Upper lobe of left lung (tissue), 6 donors: Measurements from ENCODE around the gene NAB2. TPM values are rescaled to one million over a fixed set of nuclear protein-coding genes. Genes with fewer than 3 reads are reported as not detected.

Experiments used
- ATAC-seq, 2 donors: fragments of 200-7000 bp; cut with Tn5 transposase; one replicate each; pipeline ENCODE4 v1.9.1; 2022; ENCODE audit warnings: mild to moderate bottlenecking in 2 of 2, moderate library complexity in 2 of 2; ENCODE audit not compliant: low FRiP score in 2 of 2
- DNase-seq, 2 donors: peaks; one replicate each; pipeline ENCODE4 v3.0.0-alpha.2; 2019 to 2020
- H3K27ac ChIP-seq, 4 donors: fragments of 200-600 bp; sonication (generic); one replicate each; pipeline ENCODE4 v1.5.1; 2016 to 2019
- H3K27me3 ChIP-seq, 4 donors: fragments of 200-600 bp; sonication (generic); one replicate each; pipeline ENCODE4 v1.5.1; 2017 to 2019
- H3K36me3 ChIP-seq, 4 donors: fragments of 200-600 bp; sonication (generic); one replicate each; pipeline ENCODE4 v1.5.1; 2016 to 2019
- H3K4me1 ChIP-seq, 4 donors: fragments of 200-600 bp; sonication (generic); one replicate each; pipeline ENCODE4 v1.5.1; 2018 to 2019
- H3K4me3 ChIP-seq, 4 donors: fragments of 200-600 bp; sonication (generic); one replicate each; pipeline ENCODE4 v1.5.1; 2017 to 2019; ENCODE audit warnings: mild to moderate bottlenecking in 2 of 4, moderate library complexity in 1 of 4
- H3K9me3 ChIP-seq, 4 donors: fragments of 200-600 bp; sonication (generic); one replicate each; pipeline ENCODE4 v1.5.1; 2018 to 2019
- EP300 ChIP-seq, 4 donors: sonication (generic); formaldehyde crosslinking; IDR thresholded peaks; one replicate each; pipeline ENCODE4 v1.5.1; 2017; ENCODE audit warnings: antibody characterized with exemption in 4 of 4, control low read depth in 2 of 4
- POLR2A ChIP-seq, 4 donors: fragments of 450-650 bp; IDR thresholded peaks; one replicate each; pipeline ENCODE4 v1.5.1; 2016 to 2017; ENCODE audit warnings: antibody characterized with exemption in 4 of 4, mild to moderate bottlenecking in 2 of 4
- POLR2AphosphoS5 ChIP-seq, 2 donors: sonication (generic); formaldehyde crosslinking; IDR thresholded peaks; one replicate each; pipeline ENCODE4 v1.5.1; 2017; ENCODE audit warnings: antibody characterized with exemption in 2 of 2
- WGBS, 2 donors: methylation state at CpG; one replicate each; pipeline ENCODE4 v1.1.5; 2017 to 2018; 5-methylcytosine and 5-hydroxymethylcytosine counted together
- total RNA-seq, 6 donors: library from RNA; depleted of rRNA in 4 of 6; stranded (reverse); fragments of >200 nt in 4 of 6; gene quantifications; one replicate each; pipeline versions ENCODE4 v1.1.0 to v1.2.1, GENCODE V29; 2016 to 2021
- TF ChIP-seq, protein P1 (sequence below), 6 experiments: fragments of 450-650 bp in 4 of 6; fragments of 200-600 bp in 2 of 6; sonication (generic) in 2 of 6; IDR thresholded peaks; one replicate each; pipeline ENCODE4 v1.5.1; 2016 to 2019; ENCODE audit warnings: antibody characterized with exemption in 6 of 6
- donor health status: DM: no; HTN: no; CAD: no; lungs with moderate emphysema.
- donor health status: DM: no; HTN: yes; CAD: no; lungs with severe emphysema.

Gene NAB2
- total RNA-seq, 6 donors from 2014 or later = 18.1 to 64.9 (median 31.5) TPM

DNA sequence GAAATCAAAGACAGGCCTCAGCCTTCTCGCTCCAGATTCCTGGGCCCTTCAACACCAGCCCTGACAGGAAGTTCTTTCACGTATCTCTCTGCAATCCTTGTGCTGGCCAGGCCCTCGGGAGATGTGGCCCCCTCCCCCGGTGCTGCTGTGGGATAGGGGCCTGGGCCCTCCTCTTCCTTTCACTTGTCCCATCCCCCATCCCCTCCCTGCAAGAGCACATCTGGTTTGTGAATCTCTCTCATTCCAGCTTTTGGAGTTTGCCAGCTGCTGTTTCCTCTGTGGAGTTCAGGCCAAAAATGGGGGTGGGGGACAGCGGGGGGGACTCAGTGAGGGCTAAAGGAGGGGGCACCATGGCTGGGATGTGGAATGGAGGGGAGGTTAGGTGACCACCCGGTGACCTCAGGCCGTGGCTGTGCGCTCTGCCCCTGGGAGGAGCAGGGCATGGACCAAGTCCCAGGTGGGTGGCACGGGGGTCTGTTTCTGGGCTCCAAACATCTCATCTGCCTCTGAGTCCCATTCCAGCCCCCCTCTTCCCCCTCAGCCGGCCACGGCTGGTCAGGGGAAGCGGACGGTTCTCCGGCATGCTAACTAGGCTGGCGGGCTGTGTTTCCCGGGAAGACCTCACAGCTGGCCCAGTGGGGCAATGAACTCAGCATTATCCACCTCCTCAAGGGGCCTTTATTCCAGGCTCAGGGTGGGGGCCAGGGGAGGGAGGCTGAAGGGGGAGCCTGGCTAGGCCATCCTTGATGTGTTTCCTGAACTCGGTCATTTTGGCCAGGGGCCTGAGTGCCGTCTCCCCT lies 46.8 kb downstream of the NAB2 start:
- TF ChIP-seq POLR2A (IDR thresholded peaks at IDR 0.05) (no peak), POLR2AphosphoS5 (IDR thresholded peaks at IDR 0.05) (no peak), EP300 (IDR thresholded peaks at IDR 0.05) (no peak)
- TF ChIP-seq, protein P1, sequence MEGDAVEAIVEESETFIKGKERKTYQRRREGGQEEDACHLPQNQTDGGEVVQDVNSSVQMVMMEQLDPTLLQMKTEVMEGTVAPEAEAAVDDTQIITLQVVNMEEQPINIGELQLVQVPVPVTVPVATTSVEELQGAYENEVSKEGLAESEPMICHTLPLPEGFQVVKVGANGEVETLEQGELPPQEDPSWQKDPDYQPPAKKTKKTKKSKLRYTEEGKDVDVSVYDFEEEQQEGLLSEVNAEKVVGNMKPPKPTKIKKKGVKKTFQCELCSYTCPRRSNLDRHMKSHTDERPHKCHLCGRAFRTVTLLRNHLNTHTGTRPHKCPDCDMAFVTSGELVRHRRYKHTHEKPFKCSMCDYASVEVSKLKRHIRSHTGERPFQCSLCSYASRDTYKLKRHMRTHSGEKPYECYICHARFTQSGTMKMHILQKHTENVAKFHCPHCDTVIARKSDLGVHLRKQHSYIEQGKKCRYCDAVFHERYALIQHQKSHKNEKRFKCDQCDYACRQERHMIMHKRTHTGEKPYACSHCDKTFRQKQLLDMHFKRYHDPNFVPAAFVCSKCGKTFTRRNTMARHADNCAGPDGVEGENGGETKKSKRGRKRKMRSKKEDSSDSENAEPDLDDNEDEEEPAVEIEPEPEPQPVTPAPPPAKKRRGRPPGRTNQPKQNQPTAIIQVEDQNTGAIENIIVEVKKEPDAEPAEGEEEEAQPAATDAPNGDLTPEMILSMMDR (IDR thresholded peaks at IDR 0.05) = no peak
- peaks cover 37 to 68% (median 52%) of the 10 kb centered on the region in 4 donors for H3K4me1 ChIP-seq
- DNase-seq (peak in 1 of 2 donors; percentile 69), ATAC-seq (peak; percentile 9 to 31)
- H3K27me3 ChIP-seq = no peaks in the 10 kb centered on the region
- H3K27ac ChIP-seq = peak overlapping the region; percentile 63 to 96 (median 86)
- H3K9me3 ChIP-seq = no peaks in the 10 kb centered on the region
- peaks cover 0 to 18% (median 0%) of the 10 kb centered on the region in 4 donors for H3K36me3 ChIP-seq
- WGBS, 2 donors = 52 to 58% methylated on average over 5 to 18 of the region's 18 CpGs
- peak overlapping the region in 1 of 4 donors; percentile 5 for H3K4me3 ChIP-seq

- H3K36me3 ChIP-seq = peaks cover 0 to 45% (median 16%) of the 10 kb centered on the region in 4 donors
- H3K4me1 ChIP-seq = peaks cover 28 to 47% (median 33%) of the 10 kb centered on the region in 4 donors
- no peaks in the 10 kb centered on the region for H3K9me3 ChIP-seq
- 64 to 65% methylated on average over 13 of the region's 13 CpGs for WGBS, 2 donors
- peak in 1 of 4 donors; percentile 13 for TF ChIP-seq EP300 (IDR thresholded peaks at IDR 0.05)
- no peak for TF ChIP-seq POLR2AphosphoS5 (IDR thresholded peaks at IDR 0.05)
- TF ChIP-seq POLR2A (IDR thresholded peaks at IDR 0.05) = no peak
- DNase-seq = peak in 1 of 2 donors; percentile 75
- no peak overlapping the region for H3K4me3 ChIP-seq
- peak overlapping the region; percentile 27 to 96 (median 76) for H3K27ac ChIP-seq
- peak; percentile 44 to 87 for ATAC-seq
- H3K27me3 ChIP-seq = no peaks in the 10 kb centered on the region
Measured at GRCh38 chr12:57138526-57139272, 49.8 kb downstream of the NAB2 start.

- TF ChIP-seq POLR2AphosphoS5 (IDR thresholded peaks at IDR 0.05) = no peak
- TF ChIP-seq POLR2A (IDR thresholded peaks at IDR 0.05) = no peak
- Histone ChIP-seq H3K4me3 (no peak overlapping the region), H3K27me3 (no peaks in the 10 kb centered on the region), H3K4me1 (peaks cover 21 to 37% (median 32%) of the 10 kb centered on the region in 4 donors), H3K27ac (no peak overlapping the region), H3K9me3 (no peaks in the 10 kb centered on the region), H3K36me3 (peaks cover 0 to 56% (median 21%) of the 10 kb centered on the region in 4 donors)
- WGBS, 2 donors = 65 to 66% methylated on average over 6 of the region's 6 CpGs
- ATAC-seq = no peak
- DNase-seq = no peak
Measured at GRCh38 chr12:57139796-57140649, 51.1 kb downstream of the NAB2 start.

DNA sequence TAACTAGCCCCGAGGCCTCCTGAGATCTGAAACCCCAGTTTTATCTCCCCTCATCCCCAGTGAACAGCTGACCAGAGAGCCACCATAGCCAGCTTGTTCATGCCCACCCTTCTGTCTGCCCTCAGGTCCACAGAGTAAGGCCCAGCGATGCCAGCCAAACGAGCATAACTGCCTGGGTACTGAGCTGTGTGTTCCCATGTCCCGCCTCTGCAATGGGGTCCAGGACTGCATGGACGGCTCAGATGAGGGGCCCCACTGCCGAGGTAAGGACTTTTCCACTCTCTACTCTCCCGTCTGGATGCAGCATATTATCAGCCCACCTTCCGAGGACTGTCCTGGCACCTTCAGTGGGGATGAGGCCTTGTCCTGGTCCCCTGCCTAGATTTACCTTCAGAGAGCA lies 52.3 kb downstream of the NAB2 start:
- WGBS, 2 donors = 87 to 93% methylated on average over 3 to 8 of the region's 8 CpGs
- DNase-seq (no peak), ATAC-seq (no peak)
- Histone ChIP-seq H3K4me1 (peaks cover 19 to 39% (median 30%) of the 10 kb centered on the region in 4 donors), H3K36me3 (peaks cover 4 to 69% (median 28%) of the 10 kb centered on the region in 4 donors), H3K9me3 (no peaks in the 10 kb centered on the region), H3K27me3 (no peaks in the 10 kb centered on the region), H3K4me3 (no peak overlapping the region), H3K27ac (peak overlapping the region in 3 of 4 donors; percentile 7 to 11 (median 10))
- TF ChIP-seq, protein P1 (IDR thresholded peaks at IDR 0.05) = no peak
- TF ChIP-seq POLR2A (IDR thresholded peaks at IDR 0.05) (no peak), POLR2AphosphoS5 (IDR thresholded peaks at IDR 0.05) (no peak), EP300 (IDR thresholded peaks at IDR 0.05) (no peak)

- DNase-seq (no peak), ATAC-seq (peak in 1 of 2 donors; percentile 48)
- Histone ChIP-seq H3K4me3 (no peak overlapping the region), H3K4me1 (peaks cover 25 to 42% (median 38%) of the 10 kb centered on the region in 4 donors), H3K36me3 (peaks cover 4 to 75% (median 30%) of the 10 kb centered on the region in 4 donors), H3K9me3 (no peaks in the 10 kb centered on the region), H3K27me3 (no peaks in the 10 kb centered on the region), H3K27ac (peak overlapping the region in 3 of 4 donors; percentile 7 to 54 (median 10))
- 79 to 93% methylated on average over 3 to 9 of the region's 9 CpGs for WGBS, 2 donors
- no peak for TF ChIP-seq EP300 (IDR thresholded peaks at IDR 0.05)
- TF ChIP-seq, protein P1 (IDR thresholded peaks at IDR 0.05) = no peak
- no peak for TF ChIP-seq POLR2A (IDR thresholded peaks at IDR 0.05)
- TF ChIP-seq POLR2AphosphoS5 (IDR thresholded peaks at IDR 0.05) = no peak
Measured at GRCh38 chr12:57142121-57142520, 53.2 kb downstream of the NAB2 start.
